HG03095 (cell line): ENCODE results near the gene MTG1.
"Not testable (repeated sequence)": the region's sequence is repeated elsewhere in the genome, so short reads cannot be mapped to it uniquely, and the experiment has no call there.

ENCODE experiments used
- ATAC-seq: cut with Tn5 transposase; IDR thresholded peaks from one replicate; pipeline ENCODE4 v1.9.1; 2021; ENCODE audit warnings: moderate library complexity; ENCODE audit not compliant: unreplicated experiment

The MTG1 gene

DNA sequence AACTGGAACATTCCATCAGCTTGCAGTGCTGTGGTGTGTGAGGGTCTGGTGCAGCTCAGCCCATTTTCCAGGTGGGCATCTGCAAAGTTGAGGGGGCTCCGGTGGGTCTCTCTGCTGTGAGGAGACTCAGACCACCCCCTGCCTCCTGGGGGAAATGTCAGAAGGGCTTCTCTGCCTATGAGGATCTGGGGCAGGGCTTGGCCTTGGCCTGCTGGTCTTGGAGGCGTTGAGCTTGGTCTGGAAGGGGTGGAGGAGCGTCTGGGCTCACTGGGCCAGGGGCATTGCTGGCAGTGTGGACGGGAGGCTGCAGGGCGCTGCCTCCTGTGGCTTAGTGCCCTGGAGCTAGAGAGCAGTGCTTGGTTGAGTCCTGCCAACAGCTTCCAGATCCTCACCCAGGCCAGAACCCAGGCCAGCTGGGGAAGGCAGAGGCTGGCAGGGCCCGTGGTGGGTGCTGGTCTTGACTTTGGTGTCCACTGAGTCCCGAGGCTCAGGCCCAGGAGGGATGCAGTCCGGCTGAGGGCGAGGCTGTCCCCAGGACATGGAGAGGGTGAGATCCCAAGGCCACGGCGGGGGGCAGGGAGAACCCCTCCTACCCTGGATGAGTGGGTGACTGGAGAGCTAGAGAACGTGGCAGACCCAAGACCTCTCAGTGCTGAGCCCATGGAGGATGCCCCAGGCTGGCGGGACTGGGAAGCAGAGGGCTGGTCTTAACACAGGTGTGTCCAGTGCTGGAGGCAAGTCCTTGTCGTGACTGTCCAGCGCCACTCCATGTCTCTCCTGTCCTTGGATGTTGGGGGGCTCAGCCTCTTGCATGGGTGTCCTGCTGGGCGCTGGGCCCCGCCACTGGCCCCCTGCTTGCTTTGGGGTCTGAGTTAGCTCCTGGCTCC lies 27.6 kb downstream of the MTG1 start:
- ATAC-seq: no peak

DNA sequence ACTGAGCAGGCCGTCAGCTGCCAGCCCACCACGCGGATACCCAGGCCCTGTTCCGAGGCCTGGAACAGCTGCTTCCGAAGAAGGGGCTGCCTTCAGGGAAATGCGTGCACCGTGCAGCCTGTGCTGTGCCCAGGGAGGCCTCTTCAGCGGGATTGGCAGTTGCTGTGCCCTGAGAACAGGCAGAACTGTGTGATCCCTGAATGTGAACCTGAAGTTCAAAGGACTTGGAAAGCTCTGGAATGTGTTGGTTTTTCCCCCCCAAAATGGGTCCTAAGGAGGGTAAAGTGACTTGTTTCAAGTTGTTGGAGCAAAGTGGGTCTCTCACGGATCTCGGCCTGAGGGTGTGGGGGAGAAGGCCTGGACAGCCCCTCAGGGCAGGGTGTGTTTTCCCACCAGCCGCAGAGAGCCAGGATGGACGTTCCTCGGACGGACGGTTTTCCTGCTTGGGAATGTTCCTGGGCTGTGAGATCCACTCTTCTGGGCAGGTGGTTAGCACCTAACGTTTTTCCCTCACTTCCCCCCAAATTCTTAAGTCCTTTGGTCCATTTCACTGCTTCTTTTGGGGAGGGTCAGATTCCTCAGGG lies 28.4 kb downstream of the MTG1 start:
- no peak for ATAC-seq

DNA sequence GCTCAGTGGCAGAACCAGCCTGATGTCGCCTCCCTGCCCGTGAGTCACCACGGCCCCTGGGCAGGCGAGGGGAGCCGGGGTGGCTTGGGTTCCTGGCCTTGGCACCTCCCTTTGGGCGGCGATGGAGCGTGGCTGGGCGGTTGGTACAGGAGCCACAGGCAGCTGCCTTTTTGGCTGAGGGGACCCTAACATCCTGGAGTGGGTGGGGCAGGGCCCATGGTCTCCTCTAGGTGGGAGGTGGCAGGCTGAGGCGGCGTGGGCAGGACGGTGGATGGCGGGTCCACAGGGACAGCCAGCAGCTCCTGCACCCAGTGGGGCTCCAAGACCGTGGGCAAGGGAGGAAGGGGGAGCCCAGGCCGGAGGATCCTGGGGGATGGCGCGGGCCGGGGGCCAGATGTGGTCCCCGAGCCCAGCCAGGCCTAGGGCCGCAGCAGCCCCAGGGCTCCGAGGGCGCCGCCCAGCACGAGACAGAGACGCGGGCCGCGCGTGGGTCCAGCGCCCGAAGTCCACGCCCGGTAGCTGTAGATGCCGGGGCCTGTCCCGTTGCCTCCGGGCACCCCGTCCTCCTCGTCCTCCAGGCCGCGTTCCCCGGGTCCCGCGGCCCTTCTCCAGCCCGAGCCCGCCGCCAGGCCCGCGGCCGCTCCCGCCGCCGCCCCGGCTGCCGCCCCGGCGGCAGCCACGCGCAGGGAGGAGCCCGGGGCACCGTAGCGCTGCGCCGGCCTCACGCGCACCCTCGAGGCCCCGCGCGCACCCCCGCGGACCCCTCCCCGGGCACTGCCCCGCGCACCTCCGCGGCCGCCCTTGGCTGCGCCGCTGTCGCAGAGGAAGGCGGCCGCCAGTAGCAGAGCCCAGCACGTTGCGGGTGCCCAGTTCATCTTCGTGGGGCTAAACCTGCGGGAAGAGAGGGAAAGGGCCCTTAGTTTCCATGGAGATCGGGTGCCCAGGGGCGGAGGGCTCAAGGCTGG lies 29.1 kb downstream of the MTG1 start:
- no peak for ATAC-seq

DNA sequence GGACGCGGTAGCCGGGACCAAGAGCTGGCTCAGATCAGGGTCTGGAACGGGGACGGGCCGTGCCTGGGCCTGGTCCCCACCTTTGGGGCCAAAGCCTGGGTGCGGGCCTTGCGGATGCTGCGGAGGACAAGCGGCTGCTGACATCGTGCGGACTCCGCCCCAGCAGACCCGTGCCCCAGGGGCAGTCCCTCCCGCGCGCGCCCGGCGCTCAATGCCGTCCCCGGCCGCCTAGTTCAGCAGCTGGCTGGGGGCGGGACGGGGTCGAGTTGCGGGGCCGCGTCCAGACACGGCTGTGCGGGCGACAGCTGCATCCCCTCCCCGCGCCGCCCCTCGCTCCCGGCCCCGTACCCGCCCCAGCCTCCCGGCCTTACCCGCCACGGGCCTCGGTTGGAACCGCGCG lies 30.1 kb downstream of the MTG1 start:
- not testable (repeated sequence) for ATAC-seq

DNA sequence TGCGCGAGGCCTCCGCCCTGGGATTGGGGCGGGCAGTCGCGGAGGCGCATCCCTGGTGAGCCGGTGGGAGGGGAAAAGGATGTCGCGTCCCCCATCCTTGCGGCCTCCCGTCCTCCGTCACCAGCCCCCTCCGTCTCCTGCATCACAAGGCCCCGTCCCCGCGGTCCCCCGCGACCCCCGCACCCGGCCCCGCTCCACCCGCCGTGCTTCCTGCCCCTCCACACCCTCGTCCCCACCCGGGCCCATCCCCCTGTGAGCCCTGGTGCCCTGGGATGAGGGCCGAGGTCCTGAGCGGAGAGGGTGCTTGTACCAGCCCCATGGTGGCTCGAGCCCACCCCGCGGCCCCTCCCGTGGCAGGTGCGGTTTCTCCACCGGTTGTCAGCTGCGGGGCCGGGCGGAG lies 30.6 kb downstream of the MTG1 start, which contains the start of gene SPRN:
SPRN (minus strand) TSS at position 25 of the 400 bp plus-strand sequence. CDS start 944 bp downstream, outside the sequence.
- not testable (repeated sequence) for ATAC-seq

DNA sequence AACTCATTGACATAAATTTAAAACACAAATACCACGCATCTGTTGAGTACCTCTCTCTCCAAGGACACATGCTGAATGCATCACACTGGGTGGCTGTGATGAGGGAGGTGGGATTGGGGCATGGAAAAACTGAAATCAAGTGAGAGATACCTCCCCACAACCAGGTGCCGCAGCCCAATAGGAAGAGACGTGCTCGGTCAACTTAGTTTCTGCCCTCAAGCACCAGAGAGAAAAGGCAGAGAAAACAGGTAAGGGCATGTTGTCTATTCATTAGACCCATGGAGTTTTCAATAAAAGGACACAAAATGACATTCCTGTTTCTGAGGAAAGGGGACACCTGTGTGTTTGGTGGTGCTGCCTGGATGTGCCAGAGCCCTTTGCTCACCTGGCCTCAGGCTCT lies 35.6 kb downstream of the MTG1 start:
- ATAC-seq: not testable (repeated sequence)

DNA sequence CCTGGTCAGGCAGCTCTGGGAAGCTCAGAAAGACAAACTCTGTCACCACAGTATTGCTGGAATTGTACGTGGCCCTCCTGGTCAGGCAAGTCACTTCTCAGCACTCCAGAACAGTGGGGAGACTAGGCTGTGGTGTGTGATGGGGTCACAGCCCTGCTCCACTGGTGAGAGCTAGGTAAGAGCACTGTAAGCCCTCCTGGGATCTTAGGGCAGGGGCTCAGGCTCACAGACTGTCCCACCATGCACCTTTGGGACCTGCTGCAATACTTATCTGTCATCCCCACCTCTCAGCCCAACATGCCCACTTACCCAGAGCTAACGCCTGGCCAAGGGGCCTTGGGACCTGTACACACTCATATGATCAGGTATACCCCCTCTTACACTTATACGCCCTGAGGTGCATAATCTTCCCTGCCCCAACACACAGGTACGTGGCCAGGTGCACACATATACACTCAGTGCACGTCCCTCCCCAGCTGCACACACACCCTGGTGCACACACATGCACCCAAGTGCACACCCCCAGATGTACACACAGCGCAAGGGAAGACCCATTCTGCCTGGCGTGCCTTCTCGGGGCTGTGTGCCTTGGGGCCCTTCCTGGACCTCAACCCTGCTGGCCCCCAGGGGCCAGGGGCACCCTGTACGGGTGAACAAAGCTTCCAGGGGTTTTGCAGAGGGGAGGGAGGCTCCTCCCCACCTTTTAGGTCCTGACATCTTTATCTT lies 38.1 kb downstream of the MTG1 start:
- not testable (repeated sequence) for ATAC-seq

DNA sequence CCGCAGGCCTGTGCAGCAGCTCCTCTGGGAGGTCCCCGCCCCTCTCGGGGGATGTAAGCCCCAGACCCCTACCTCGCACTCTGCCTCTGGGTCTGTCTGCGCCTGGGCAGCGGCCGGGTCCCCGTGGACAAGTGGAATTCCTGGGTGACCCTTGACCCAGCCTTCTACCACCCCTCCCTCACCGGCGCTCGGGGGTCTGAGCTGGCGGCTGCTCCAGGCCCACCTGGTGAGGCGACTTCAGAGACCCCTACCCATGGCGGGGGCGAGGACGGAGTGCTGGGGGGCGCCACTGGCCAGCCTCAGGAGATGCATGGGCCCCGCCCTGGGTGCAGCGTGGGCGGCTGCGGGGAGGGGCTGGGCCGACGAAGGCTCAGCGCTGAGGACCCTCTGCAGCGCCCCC lies 38.8 kb downstream of the MTG1 start:
- not testable (repeated sequence) for ATAC-seq

DNA sequence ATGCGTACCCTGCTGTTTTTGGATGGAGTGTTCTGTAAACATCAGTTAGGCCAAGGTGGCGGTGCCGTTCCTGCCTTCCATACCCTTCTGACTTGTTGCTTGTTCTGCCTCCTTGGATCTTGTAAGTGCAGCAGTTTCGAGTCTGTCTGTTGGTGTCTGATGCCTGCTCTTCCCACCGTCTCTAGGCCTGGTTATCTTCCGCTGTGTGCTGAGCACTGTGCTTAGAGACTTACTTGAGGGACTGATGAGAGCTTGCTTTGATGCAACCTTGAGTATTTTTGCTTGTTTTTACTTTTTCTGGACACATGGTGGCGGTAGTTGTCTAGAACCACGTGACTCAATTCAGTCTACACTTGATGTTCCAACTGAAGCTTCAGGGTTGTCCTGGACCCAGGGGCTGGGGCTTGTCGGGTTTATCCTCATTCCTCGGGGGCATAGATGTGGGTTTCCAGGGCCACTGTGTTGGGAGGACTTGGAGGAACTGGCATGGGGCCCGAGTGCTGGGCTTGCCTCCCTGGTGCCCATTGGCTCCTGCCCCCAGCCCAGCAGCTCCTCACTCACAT lies 44.8 kb downstream of the MTG1 start:
- ATAC-seq: peak; percentile 55

DNA sequence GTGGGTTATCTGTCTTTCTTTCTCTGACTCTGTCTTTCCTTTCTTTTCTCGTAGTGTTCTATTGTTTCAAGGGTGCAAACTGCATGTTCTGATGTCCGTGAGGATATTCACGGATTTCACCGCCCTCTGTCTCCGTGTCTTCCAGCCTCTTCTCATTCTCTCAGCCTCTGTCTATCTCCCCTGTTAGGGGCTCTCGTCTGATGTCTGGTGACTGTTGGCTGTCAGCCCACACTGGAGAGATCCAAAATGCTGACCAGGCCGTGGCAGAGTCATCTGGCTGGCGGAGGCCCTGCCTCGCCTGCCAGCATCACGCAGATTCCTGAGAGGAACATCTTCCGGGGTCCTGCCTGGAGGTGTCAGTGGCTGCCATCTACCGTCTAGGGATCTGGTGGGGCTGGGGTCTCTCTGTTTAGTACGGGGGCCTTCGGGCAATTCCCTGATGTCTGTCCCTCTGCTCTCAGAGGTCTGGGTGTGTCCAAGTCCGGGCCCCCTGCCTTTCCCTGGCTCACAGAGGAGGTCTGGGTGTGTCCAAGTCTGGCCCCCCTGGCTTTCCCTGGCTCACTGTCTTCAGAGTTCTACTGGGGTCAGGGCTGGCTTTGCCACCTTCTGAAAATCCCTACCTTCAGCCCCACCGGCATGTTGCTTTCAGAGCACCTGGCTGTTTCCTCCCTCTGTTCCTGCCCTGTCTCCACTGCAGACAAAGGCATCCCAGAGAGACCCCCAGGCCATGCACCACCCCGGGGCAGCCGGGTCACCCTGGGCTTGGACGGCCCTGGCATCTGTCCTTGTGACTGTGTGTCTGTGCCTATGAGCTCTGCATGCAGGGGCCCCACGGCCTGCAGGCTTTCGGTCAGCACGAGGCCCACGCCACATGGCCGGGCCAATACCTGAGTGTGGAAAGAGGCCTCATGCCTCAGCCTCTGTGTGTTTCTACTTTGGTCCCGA lies 45.8 kb downstream of the MTG1 start:
- no peak for ATAC-seq

DNA sequence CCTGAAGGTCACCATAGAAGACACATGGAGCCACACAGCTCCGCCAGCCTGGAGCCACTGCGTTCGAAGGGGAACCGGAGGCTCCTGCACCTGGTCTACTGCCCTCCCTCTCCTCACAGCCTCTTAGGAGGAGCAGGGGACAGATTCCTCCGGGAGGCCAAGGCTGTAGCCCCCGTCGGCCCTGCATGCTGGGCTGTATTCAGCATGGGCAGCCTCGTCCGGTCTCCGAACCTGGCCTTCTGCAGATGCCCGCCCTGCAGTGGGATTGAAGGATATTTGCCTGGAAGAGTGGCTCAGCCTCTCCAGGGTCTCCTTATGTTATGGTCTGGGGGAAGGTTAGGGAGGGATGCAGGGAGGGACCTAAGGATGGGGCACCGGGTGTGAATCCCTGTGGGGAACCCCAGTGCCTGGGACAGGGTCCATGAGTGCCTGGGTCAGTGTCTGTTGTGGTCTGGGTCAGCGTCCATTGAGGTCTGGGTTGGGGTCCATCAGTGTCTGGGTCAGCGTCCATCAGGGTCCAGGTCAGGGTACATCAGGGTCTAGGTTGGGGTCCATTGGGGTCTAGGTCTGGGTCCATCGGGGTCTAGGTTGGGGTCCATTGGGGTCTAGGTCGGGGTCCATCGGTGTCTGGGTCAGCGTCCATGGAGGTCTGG lies 46.8 kb downstream of the MTG1 start:
- ATAC-seq: no peak

DNA sequence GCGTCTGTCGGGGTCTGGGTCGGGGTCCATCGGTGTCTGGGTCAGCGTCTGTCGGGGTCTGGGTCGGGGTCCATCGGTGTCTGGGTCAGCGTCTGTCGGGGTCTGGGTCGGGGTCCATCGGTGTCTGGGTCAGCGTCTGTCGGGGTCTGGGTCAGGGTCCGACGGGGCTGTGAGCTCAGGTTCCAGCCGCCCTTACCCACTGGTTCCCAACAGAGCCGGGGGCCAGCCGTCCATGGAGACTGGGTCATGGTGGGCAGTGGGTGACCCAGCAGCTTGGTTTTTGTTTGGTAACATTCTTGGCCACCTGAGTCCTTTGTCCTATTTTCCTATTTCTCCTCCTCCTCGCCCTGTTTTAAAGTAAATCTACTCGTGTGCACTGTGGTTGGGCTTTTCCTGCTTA lies 47.4 kb downstream of the MTG1 start:
- not testable (repeated sequence) for ATAC-seq

DNA sequence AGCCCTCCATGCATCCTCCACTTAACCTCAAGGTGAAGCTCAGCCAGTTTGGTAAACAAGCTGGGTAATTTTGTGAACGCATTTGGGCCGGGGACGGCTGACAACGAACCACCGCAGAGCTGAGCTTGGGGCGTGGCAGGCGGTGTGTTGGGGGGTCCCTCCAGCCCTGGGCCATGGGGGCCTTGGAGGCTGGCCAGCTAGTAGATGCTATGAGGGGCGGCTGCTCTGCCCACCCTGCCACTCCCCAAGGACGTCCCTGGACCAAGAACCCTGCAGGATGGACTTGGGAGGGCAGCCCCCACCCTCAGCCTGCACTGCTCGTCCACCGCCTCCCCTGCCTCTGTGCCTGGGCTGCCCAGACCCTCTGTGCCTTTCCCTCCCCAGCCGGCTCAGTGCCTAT lies 47.8 kb downstream of the MTG1 start:
- no peak for ATAC-seq

DNA sequence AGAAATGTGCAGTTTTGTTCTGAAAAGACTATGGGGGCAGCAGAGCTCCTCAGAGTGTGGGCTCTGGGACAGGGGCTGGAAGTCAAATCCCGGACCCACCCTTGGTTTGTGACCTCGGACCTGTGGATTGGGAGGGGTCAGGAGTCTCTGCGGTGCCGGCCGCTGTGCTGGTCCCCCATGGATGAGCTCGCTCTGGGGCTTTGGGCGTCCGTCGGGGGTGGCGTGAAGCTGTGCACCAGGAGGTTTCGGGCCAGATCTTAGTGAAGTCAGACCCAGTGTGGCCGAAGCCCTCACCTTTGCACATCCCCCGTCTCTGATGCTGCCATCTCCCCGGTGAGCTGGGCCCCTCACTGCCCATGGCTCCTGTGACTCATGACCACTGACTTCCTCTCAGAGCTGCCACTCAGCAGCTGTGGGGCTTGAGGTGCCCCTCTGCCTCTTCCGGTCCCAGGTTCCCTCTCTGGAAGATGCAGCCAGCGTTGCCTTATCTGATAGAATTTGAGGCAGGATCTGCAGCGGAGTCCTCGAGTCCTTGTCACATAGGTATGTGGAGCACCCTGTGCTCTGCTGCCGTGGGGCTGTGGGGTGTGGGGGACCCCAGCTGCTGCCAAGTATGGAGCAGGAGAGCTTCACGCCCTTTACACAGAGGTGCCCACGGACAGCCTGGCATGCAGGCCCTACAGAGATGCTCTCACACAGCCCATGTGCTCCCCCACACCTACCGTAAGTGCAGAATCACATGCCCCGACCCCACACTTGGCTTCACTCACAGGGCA lies 48.4 kb downstream of the MTG1 start:
- no peak for ATAC-seq

DNA sequence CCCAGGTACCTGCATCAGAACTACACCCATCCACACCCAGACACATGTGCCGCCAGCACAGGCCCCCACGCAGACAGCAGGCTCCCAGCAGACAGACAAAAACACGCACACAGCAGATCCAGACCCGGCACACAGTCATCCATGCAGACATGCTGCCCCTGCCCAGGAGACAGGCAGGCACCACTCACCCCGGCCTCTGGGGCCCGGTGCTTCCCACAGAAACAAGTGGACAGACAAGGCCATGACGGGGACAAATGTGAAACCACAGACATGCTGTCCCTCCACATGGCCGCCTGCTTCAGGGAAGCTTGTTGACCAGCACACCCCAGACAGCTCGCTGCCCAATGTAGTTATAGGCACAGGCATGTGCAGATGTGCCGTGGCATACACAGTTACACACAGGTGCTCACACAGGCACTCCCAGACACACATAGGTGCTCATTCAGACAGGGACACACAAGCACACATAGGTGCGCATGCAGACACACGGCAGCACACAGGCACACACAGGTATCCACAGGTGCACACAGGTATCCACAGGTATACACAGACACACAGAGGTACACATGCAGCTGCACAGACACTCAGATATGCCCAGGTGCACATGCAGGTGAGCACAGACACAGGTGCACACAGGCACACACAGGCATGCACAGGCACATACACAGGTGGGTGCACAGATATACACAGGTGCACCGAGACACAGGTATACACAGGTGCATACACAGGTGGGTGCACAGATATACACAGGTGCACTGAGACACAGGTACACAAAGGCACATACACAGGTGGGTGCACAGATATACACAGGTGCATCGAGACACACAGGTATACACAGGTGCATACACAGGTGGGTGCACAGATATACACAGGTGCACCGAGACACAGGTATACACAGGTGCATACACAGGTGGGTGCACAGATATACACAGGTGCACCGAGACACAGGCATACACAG lies 49.3 kb downstream of the MTG1 start:
- no peak for ATAC-seq

DNA sequence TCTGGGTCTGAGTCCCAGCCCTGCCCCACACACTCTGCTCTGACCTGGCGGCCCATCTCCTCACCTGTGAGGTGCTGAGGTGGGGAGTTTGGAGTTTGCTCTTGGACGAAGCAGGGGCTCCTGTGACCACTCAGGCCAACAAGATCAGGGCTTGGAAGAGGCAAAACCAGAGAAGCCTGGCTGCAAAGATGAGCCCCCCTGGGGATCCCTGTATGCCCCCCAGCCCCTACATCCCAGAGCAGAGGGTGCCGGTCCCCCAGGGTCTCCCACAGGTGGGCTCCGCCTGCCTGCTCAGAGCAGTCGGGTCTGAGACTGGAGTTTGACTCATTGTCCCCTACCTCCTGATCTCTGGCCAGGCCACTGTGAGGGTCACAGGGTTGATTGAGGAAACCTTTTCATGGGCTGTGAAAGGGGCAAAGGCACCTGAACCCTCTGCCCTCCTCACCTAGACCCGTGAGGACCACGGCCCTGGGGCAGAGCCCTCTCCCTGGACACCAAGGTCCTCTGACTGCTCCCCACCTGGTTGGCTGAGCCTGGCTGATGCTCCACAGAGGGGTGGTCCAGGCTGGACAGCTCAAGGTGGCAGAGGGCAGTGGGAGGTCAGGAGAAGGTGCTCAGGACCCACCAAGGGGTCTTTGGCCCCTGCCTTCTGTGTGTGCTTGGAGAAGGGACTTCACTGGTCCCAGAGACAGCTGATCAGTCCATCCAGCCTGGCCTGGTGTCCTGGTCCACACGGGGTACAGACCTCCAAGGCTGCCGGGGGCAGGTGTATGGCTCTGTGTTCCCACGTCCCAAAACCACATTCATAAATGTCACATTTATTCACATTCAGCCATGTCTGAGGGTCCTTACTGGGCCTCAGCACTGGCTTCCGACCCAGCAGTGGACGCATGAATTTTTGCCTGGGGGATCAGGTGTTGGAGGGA lies 50.6 kb downstream of the MTG1 start:
- ATAC-seq: no peak
